IPS-18c (cell line): ENCODE data around the gene LHX4.

Experiments used
- H3K4me3 ChIP-seq: 2 replicates; pipeline ENCODE4 v1.7.0; 2013; ENCODE audit warnings: low read depth, mild to moderate bottlenecking, low read length, moderate library complexity; ENCODE audit not compliant: insufficient read depth
- H3K9me3 ChIP-seq: one replicate; pipeline ENCODE4 v1.6.1; 2013; ENCODE audit warnings: mild to moderate bottlenecking, low read length, moderate library complexity; ENCODE audit not compliant: control insufficient read depth, insufficient read depth

LHX4 gene

DNA sequence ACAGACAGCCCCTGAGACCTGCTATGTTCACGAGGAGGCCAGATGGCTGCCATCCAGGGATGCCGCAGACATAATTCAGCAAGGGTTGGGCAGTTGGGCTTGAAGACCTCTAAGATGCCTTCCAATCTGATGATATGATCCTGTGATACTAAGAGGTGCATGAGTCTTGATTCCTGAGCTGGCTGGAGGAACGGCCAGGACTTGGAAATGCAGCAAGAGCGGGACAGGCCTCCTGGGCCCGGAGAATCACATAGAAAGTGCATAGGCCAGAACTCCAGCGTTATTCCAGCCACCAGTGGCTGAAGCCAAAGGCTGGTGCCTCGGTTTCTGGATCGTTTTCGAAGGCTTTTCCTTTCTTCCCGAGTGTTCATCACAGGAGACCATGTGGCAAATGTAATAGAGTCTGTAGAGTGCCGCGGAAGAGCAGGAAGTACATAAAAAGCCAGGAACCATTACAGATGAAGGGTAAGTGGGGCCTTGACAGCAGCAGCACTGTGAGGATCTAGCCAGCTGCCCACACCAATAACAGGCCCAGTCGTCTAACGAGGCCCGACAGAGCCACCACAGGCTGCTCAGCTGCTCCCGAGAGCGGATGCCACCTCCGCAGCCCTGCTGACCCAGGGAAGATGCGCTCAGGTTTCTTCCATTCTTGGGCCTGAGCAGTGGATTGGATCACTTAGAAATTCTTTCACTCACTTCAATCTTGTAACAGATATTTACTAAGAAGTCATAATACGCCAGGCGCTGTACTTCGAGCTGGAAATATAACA, 14.0 kb upstream of the LHX4 start:
- no peak overlapping the region for H3K4me3 ChIP-seq
- no peaks in the 10 kb centered on the region for H3K9me3 ChIP-seq

DNA sequence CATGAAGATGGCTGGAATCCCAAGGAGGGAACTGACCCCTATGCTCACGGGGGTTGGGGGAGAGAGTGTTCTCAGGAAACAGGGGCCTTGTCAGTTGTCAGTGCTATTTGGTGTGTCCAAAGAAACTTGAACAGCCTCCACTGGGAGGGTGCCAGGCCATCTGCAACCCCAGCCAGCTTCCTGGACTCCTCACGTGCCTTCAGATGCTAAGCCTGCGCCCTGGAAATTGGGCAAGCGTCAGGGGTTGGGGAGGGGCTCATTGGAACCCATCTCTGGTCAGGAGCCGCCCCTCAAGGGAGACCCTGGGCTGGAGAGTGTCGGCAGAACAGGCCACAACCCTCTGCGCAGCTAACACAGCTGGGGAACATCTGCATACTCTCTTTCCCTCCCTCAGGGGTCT, 13.1 kb upstream of the LHX4 start:
- H3K9me3 ChIP-seq, result no peaks in the 10 kb centered on the region
- H3K4me3 ChIP-seq, result no peak overlapping the region

DNA sequence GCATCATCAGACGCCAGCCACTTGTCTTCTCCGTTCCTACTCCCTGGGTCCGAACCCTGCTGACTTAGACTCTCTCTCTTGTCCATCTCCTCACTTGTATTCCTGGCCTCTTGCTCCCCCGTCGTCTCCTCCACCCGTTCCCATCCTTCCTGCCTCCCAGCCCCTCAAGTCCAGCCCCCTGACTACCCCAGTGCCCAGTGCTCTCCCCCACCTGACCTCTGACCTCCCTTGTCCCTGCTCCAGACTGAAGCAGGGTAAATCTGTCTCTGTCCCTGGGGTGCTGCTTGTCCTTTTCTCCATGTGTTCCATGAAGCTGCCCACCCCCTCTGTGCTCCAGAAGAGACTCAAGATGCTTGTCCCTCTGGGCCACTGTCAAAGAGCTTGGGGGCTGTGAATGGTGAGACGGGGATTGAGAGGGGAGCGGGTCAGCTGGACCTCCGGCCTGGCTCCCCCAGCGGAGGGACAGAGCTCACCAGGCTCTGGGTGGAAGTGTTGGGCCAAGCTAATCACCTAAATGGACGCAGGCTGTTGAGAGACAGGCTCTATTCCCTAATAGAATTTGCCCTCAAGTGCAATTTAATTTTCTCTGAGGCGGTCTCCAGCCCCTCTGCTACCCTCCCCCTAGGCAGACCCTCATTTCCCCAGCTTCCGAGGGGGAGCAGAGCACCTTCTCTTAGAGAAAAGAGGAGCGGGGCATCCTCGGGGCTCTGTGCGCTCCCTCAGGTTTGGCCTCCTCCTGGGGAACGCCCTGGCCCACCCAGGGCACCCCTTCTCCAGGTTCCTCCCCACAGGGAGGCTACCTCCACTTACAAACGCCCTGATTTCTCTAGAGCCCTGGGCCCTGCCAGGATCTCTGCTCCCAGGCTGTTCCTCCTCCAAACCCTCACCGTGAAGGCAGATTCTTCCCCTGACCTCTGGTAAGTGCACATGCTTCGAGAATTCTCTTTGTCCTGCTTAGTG, 11.0 kb upstream of the LHX4 start:
- H3K9me3 ChIP-seq, result no peaks in the 10 kb centered on the region
- H3K4me3 ChIP-seq, result no peak overlapping the region

DNA sequence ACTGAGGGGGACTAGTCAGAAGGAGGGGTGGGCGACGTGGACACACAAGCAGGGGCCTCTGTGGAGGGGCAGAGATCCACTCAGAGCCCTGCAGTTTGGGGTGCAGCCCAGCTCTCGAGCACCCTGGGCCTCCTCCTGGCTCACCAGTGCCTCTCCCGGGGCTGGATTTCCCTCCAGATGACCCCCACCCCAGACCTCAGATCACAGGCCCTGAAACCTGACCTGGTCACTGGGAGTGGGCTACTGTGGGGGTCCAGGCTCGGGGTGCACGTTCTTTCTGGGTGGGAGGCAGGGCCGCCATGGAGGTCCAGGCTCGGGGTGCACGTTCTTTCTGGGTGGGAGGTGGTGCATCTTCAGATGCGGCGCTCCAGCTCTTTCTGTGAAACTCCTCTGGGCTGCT, 10.3 kb upstream of the LHX4 start:
- Histone ChIP-seq H3K9me3 (no peaks in the 10 kb centered on the region), H3K4me3 (no peak overlapping the region)

DNA sequence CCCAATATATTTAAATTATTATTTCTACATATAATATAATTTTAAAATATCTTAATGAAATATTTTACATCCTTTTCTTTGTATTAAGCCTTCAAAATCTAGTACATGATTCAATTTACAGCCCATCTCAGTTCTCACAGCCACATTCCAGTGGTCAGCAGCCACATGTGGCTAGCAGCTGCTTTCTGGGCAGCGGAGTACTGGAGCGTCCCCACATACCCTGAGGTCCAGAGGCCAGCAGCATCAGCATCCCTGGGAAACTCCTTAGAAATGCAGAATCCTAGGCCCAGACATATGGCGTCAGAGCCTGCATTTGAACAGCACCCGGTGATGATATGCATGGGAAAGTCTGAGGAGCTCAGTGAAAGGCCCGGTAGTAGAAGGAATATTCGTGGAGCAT, 8.6 kb upstream of the LHX4 start:
- Histone ChIP-seq H3K4me3 (no peak overlapping the region), H3K9me3 (no peaks in the 10 kb centered on the region)

DNA sequence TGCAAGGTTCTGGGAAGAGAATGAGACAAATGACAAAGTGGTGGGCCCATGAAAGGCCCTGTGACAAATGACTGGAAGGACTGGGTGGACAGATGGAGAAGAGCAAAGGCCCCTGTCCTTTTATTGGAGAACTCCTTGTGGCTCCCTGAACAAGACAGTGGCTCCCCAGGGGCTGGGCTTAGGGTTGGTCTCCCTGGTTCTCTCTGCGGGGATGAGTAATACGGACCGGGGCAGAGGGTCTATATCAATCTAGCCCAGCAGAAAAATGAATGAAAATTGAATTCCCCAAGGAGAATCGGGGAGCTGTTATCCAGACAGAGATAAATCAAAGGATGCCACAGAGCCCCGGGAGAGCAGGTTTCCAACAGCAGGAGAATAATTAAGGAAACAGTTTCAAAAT, 5.2 kb upstream of the LHX4 start:
- Histone ChIP-seq H3K4me3 (no peak overlapping the region), H3K9me3 (peaks cover 4% of the 10 kb centered on the region)

DNA sequence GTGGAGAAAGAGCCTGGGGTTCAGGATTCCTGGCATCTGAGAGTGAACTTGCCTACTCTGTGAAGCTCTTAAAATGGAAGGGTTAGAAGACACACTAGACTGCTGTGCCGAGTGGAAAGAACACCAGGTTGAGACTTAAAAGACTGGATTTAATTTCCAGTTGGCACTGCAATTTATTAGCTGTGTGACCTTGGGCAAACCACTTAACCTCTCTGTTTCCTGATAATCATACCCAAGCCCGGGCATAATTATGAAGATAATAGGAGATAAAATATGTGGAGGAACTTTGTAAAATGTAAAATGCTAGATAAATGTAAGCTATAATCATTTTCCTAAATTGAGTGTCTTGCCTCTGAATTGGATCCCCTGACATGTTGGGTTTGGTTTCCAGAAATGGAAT, 4.7 kb upstream of the LHX4 start:
- Histone ChIP-seq H3K9me3 (peaks cover 4% of the 10 kb centered on the region), H3K4me3 (no peak overlapping the region)

DNA sequence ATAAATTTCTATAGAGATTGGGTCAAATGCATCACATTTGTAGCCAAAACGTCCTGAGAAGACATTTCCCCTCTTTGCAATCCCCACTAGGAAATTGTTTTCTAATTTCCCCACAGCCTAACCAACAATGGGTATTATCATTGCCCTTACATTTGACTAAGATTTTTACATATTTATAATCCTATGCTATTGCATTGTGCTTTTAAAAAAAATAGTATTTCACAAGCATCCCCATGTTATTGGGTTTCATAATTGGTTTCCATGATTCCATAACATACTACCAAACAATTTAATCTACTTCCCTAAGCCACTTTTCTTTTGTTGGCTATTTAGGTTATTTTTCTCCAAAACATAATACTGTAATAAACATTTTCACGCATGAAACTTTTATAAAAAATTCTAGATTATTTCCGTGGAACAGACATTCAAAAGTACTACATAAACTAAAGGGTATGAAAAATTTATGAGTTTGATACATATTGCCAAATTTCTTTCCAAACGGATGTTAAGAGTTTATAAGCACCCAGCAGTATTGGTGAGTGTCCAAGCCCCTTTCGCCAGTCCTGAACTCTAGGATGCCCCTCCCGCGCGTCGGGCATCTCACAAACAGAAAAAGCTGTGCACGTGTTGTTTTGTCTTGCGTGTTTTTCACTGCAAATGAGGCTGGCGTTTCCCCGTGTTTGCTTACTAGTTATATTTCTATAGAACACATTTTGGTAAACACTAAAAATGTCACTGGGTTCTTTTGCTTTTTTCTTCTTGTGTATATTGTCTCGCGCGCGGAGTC, 2.0 kb upstream of the LHX4 start:
- H3K9me3 ChIP-seq, result peaks cover 4% of the 10 kb centered on the region
- H3K4me3 ChIP-seq, result no peak overlapping the region

DNA sequence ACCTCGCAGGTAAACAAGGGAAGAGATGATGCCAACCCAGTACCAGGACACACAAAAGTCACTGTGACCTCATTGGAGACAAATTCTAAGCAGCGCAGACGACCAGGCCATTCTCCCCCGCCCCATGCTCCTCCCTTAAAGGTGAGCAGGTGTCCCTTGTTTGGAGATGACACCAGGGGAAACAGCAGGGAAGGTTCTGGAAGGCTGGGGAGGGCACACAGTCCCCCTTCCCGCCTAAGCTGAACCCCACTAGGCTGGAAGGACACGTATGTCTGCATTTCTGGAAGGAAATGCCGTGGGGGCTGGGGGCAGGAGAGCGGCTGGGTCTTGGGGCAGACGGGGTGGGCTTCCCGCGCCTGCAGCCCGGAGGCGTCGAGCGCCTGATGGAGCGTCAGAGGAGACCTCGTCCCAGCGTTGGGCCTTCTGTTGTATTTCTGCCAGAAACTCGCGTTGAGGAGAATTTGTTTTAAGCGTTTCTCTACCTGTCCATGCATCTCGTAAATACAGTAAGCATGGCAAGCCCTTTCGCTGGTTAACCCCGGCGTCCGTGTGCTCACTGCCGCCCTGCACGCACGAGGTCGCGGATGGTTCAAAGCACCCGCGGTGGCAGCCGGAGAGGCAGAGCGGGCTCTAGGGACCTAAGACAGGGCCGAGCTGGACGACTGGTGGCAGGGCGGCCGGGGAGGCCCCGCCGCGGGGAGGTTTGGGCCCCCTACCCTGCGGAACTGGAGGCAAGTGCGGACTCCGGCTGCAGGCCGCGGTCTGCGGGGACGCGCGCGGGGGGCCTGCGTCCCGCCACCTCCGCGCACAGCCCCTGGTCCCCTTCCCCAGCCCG, 1.2 kb upstream of the LHX4 start:
- Histone ChIP-seq H3K4me3 (peak overlapping the region; percentile 72), H3K9me3 (peaks cover 6% of the 10 kb centered on the region)

DNA sequence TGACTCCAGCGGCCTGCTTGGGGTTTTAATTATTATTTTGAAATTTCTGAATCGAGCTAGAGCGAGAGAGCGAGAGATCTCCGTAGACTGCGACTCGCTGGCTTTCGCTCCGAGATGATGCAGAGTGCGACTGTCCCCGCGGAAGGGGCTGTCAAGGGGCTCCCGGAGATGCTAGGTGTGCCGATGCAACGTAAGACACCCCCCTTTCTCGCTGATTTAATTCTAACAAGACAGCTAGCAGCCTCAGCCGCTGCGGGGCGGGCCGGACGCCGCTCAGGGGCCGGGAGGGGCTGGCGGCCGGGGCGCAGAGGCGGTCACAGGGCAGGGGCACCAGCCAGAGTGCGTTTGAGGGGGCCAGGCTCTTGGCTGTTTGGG, 339 bp downstream of the LHX4 start:
- Histone ChIP-seq H3K9me3 (peaks cover 6% of the 10 kb centered on the region), H3K4me3 (peak overlapping the region; percentile 55)

DNA sequence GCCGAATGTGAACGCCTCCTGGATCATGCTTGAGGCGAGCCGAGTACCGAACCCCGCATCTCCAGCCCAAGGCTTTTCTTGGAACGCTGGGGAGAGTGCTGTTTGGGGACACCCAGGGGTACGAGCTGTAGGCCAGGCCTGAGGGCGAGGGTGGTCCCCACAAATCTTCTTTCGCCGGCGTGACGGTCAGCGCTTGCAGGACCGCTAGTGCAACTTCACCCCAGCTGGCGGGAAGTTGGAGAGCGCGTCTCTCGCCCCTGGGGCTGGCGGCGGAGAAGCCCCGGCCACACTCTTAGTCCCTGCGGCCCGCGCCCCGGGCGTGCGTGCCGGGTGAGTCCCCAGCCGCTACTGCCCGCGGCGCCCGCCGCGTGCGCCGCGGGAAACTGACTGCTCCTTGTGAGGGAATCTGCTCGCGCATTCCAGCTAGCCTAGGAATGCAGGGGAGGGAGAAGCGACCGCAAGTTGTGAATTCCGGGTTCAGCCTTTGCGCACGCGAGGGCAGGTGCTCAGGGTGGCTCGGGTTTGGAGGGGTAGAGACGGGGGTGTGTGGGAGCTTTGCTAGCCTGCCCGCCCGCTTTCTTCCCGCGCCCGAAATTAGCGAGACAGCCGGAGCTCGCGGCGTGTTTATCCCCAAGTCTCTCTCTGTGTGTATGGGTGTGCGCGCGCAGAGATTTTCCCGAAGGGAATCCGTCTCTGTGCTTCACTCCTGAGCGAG, 884 bp downstream of the LHX4 start:
- peaks cover 6% of the 10 kb centered on the region for H3K9me3 ChIP-seq

DNA sequence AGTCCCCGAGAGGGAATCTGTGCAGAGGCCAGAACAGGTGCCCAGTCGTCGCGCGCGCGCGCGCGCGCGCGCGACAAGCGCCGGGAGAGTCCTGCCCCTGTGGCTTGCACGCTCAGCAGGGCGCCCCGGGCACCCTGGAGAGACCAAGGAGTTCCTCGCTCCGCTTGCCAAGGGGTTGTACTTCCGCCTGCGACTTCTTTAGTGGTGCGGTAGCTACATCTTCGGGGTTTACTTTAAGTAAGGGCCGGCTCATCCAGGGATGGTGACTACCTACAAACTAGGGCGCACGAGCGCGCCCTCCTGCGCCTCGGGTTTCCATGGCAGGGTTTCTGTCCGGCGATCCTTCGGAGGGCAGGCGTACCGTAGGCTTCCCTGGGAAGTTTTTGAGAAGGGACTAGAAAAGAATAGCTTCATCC, 1.4 kb downstream of the LHX4 start:
- H3K4me3 ChIP-seq, result peak overlapping the region; percentile 55; the same call in 1 of the 2 replicates
- peaks cover 6% of the 10 kb centered on the region for H3K9me3 ChIP-seq

More for the DNA sequence above, 884 bp downstream of the LHX4 start:
- peak overlapping the region; percentile 55 for H3K4me3 ChIP-seq

DNA sequence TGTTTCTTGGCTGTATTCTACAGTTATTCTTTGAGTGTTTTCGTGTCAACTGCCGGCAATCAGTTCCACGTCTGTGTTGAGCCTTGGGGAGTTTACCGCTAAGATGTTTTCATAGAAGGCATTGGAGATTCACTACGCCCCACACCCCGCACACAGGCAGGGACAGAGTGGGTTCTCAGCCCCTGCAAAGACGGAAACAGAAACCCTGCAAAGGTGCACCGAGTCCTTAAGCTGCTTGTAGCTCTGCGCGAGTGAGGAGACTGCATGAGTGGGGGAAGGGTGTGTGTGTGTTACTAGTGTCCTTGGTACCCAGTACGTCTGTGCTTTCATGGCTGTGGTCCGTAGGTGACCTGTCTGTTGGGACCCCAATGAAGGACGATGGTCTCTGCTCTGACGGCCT, 1.9 kb downstream of the LHX4 start:
- H3K4me3 ChIP-seq, result peak overlapping the region; percentile 55; the same call in 1 of the 2 replicates

DNA sequence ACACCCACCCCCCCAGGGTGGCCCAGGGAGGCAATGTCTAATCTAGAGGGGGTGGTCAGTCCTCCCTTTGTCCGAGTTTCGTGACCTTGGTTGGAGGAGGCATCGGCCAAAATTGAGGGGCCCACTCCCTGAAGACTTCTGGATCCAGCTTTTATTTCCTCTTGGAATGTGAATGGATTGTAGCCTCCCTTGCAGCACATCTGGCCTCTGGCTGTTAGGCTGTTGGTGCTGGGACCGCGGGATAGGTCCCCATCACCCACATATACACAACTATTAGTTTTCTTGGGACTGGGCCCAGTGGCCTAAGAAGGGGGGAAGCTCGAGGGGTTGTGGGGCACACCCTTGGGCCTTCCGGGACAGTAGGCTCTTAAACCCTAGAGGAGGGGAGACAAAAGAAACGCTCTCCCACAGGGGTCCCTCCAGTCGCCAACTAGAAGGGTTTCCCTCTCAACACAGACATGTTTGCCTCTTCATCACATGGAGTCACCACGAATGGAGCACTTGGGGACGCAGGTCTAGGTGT, 2.5 kb downstream of the LHX4 start:
- H3K4me3 ChIP-seq, result no peak overlapping the region; the same call in 1 of the 2 replicates

More for the DNA sequence above, 1.9 kb downstream of the LHX4 start:
- H3K9me3 ChIP-seq, result peaks cover 6% of the 10 kb centered on the region

DNA sequence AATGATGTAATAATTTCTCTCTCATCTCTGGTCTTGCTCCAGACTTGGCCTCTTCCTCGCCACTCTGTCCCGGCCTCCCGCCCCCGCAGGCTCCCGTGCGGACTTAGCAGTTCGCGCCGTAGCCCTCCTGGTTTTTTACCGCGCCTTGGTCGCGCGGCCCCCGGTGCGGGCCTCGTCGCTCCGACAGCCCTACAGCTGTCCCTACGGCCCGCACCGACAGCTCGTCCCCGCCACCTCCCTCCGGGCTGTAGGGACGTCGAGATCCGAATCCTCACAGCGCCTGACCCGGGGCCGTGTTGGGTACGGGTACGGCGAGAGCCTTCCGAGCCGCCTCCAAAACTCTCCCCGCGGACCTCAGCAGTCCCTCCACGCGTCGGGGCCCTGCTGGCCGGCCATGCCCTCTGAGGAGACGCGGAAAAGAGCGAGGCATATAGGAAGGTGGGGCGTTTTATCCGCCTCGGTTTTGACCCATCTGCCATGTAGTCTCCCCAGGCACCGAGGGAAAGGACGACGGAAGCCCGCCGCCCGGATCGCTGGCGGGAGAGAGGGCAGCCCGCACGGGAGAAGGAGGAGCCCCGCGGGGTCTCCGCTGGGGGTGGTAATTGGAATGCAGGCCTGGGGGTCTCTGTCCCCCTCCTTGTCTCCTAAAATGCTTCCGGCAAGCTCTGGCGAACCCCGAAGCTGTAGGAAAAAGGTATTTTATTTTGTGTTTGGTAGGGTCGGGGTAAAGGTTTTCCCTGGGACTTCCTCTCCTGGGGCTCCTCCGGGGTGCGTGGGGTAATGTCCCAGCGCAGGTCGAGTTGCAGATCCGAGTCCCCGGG, 3.3 kb downstream of the LHX4 start:
- peak overlapping the region; percentile 36 for H3K4me3 ChIP-seq

More for the DNA sequence above, 2.5 kb downstream of the LHX4 start:
- peaks cover 6% of the 10 kb centered on the region for H3K9me3 ChIP-seq

More for the DNA sequence above, 3.3 kb downstream of the LHX4 start:
- peaks cover 6% of the 10 kb centered on the region for H3K9me3 ChIP-seq
